Measurements from ENCODE around the gene RNF130. TPM values are rescaled to one million over a fixed set of nuclear protein-coding genes. Genes with fewer than 3 reads are reported as not detected.
"Not testable (repeated sequence)": the region's sequence is repeated elsewhere in the genome, so short reads cannot be mapped to it uniquely, and the experiment has no call there.

RNF130 gene
- total and polyA plus RNA-seq, 2 donors = 69.2 to 71.3 TPM

DNA sequence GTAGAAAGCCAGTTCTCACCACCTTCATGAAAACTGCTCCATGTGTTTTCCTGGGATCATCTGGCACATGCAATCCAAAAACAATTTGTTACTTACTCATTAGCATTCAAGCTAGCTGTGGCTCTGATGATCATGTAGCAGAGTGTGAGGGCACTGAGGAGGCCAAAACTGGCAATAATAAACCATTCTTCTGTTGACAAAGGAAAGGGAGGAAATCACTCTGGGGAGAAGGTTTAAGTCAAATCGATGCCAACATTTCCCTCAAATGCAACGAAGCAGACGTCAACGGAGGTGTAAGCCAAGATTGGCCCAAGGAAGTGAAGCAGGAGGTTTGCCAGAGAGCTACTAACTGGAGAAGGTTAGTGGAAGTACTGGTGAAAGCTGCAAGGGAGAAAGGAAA, 108.2 kb downstream of the RNF130 start:
- Histone ChIP-seq H3K4me1 (ENCODE audit: insufficient read depth) (no peaks in the 10 kb centered on the region), H3K4me3 (ENCODE audit: low read depth, low read length) (no peak overlapping the region), H3K27ac (ENCODE audit: low read depth) (no peak overlapping the region), H3K36me3 (ENCODE audit: insufficient read depth) (no peaks in the 10 kb centered on the region)
- DNase-seq (ENCODE audit: extremely low spot score) = no peak
- 80% methylated on average over 4 of the region's 4 CpGs for WGBS

DNA sequence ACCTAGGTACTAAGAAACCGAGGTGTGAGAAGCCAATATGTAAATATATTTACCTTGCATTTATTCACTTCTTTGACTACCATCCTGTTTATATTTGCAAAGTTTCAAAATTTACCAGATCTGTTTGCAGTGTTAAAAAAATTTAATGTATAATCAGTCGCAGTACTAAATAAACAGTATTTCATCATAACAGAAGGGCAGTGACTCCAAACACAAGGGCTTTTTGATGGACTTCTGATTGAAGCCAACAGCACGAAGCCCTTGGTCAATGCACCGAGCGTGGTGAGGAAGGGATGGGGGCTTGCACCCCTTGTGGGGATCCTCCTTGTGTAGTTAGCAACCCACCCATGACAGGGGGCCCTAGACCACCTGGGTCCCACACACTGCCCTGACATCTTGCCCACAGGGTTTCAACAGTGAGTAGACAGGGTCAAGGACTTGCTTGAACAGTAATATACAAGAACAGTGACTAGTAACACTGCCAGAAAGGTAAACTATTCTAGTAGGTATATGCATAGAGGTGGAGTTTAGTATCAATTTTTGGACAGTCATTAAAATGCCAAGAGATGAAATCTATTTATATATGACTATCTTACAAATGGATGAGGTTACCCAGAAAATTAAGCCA, 111.2 kb downstream of the RNF130 start:
- 96% methylated on average over 5 of the region's 5 CpGs for WGBS
- Histone ChIP-seq H3K4me1 (ENCODE audit: insufficient read depth) (no peaks in the 10 kb centered on the region), H3K36me3 (ENCODE audit: insufficient read depth) (no peaks in the 10 kb centered on the region)

DNA sequence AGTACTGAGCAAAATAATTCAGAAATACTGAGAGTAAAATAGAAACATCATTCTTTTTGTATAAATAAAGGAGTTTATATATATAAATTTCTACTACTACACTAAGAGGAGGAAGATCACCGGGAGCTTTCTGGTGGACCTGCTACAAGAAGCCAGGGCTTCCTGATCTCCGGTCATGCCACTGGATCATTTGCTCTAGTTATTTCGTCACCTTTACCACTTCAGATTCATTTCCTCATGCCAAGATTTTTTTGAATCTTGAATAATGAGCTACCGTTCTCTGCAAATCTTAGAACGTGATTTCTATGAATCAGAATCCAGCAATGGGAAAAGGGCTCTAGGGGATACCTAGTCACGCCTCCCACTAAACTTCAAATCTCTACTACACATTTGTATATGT, 111.9 kb downstream of the RNF130 start:
- no peak overlapping the region for H3K4me3 ChIP-seq (ENCODE audit: low read depth, low read length)
- H3K36me3 ChIP-seq (ENCODE audit: insufficient read depth) = no peaks in the 10 kb centered on the region
- no peaks in the 10 kb centered on the region for H3K4me1 ChIP-seq (ENCODE audit: insufficient read depth)
- no peak for DNase-seq (ENCODE audit: extremely low spot score)
- no peak overlapping the region for H3K27ac ChIP-seq (ENCODE audit: low read depth)
- WGBS = 94% methylated on average over 6 of the region's 6 CpGs

More for the DNA sequence above, 111.2 kb downstream of the RNF130 start:
- H3K27ac ChIP-seq (ENCODE audit: low read depth) = no peak overlapping the region
- no peak for DNase-seq (ENCODE audit: extremely low spot score)
- no peak overlapping the region for H3K4me3 ChIP-seq (ENCODE audit: low read depth, low read length)

DNA sequence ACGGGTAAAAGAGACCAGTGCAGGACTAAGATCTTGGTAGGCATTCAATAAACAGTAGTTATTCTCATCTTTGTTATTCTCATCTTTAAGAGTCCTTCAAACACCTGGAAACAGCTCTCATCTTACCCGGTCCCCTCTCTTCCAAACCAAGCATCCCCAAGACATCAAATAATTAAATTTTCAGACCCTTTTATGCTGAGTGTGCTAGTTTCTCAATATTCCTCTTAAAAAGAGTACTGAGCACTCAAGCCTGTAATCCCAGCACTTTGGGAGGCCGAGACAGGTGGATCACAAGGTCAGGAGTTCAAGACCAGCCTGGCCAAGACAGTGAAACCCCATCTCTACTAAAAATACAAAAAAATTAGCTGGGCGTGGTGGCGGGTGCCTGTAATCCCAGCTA, 112.4 kb downstream of the RNF130 start:
- H3K27ac ChIP-seq (ENCODE audit: low read depth); DNase-seq (ENCODE audit: extremely low spot score); H3K4me3 ChIP-seq (ENCODE audit: low read depth, low read length); H3K4me1 ChIP-seq (ENCODE audit: insufficient read depth); H3K36me3 ChIP-seq (ENCODE audit: insufficient read depth): not testable (repeated sequence)
- 96% methylated on average over 5 of the region's 5 CpGs for WGBS

DNA sequence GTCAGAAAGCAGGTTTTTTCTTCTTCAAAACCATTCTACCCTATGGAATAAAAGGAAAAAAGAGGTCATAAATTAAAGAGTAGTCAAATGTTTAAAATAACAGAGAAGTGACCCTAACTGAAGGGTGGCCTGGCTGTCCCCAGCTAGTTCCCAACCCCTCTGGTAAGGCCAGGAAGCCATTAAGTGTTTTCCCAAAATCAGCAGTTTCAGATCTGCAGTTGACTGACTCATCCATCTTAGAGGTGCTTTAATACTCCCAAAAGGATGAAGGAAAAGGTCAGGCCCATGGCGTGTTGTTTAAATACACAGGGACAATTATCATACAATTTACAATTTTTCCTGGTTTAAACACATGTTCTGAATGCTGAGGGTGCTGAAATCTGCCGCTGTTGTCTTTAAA, 115.9 kb downstream of the RNF130 start:
- Histone ChIP-seq H3K36me3 (ENCODE audit: insufficient read depth) (peaks cover 4% of the 10 kb centered on the region), H3K4me3 (ENCODE audit: low read depth, low read length) (no peak overlapping the region), H3K4me1 (ENCODE audit: insufficient read depth) (no peaks in the 10 kb centered on the region), H3K27ac (ENCODE audit: low read depth) (no peak overlapping the region)
- WGBS = 85% methylated on average over 2 of the region's 2 CpGs
- no peak for DNase-seq (ENCODE audit: extremely low spot score)

DNA sequence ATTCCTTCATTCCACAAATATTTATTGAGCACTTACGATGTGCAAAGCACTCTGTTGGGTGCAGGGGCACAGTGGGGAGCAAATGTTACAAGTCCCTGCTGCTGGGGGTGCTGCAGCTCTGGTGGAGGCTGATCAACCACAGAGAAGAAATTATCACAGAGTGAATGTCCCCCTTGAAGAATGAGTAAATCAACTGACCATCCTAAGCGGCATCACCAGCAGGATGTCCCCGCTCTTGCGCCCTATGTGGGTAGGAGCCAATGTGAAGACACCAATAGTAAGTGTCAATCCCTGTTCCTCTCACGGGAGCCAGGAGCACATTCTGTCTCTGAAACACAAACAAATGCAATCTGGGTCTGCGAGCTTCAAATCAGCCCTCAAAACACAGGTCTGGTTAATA, 116.5 kb downstream of the RNF130 start:
- H3K27ac ChIP-seq (ENCODE audit: low read depth) = no peak overlapping the region
- H3K4me3 ChIP-seq (ENCODE audit: low read depth, low read length) = no peak overlapping the region
- no peak for DNase-seq (ENCODE audit: extremely low spot score)
- WGBS = 85% methylated on average over 6 of the region's 6 CpGs
- no peaks in the 10 kb centered on the region for H3K4me1 ChIP-seq (ENCODE audit: insufficient read depth)
- peaks cover 4% of the 10 kb centered on the region for H3K36me3 ChIP-seq (ENCODE audit: insufficient read depth)

DNA sequence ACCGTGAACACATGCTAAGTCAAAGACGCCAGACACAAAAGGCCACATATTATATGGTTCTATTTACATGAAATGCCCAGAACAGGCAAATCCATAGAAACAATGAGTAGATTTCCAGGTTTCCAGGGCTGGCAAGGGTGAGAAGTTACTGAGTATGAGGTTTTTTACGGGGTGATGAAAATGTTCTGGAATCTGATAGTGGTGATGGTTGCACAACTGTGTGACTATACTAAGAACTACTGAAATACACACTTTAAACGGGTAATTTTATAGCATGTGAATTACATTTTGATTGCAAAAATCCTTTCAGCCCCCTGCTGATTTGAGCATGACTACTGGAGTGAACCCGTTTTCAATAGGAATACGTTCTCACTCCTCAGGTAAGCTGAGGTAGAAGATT, 117.1 kb downstream of the RNF130 start:
- WGBS = 81% methylated on average over 6 of the region's 6 CpGs
- H3K4me3 ChIP-seq (ENCODE audit: low read depth, low read length) = no peak overlapping the region
- no peak overlapping the region for H3K27ac ChIP-seq (ENCODE audit: low read depth)
- peaks cover 4% of the 10 kb centered on the region for H3K36me3 ChIP-seq (ENCODE audit: insufficient read depth)
- DNase-seq (ENCODE audit: extremely low spot score) = no peak
- no peaks in the 10 kb centered on the region for H3K4me1 ChIP-seq (ENCODE audit: insufficient read depth)

DNA sequence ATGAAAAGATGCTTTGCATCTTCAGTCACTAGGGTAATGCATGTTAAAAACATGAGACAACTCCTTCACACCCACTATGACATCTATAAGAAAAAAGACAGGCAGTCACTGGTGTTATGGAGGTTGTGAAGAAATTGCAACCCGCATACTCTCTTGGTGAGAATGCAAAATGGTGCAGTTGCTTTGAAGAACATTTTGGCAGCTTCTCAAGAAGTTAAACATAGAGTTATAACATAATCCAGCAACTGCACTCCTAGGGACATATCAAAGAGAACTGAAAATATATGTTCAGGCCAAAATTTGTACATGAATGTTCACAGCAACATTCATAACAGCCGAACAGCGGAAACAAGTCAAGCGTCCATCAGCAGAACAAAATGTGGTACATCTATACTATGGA, 117.6 kb downstream of the RNF130 start:
- no peak overlapping the region for H3K27ac ChIP-seq (ENCODE audit: low read depth)
- no peaks in the 10 kb centered on the region for H3K4me1 ChIP-seq (ENCODE audit: insufficient read depth)
- 89% methylated on average over 4 of the region's 4 CpGs for WGBS
- no peak overlapping the region for H3K4me3 ChIP-seq (ENCODE audit: low read depth, low read length)
- H3K36me3 ChIP-seq (ENCODE audit: insufficient read depth) = peaks cover 4% of the 10 kb centered on the region
- DNase-seq (ENCODE audit: extremely low spot score) = no peak

DNA sequence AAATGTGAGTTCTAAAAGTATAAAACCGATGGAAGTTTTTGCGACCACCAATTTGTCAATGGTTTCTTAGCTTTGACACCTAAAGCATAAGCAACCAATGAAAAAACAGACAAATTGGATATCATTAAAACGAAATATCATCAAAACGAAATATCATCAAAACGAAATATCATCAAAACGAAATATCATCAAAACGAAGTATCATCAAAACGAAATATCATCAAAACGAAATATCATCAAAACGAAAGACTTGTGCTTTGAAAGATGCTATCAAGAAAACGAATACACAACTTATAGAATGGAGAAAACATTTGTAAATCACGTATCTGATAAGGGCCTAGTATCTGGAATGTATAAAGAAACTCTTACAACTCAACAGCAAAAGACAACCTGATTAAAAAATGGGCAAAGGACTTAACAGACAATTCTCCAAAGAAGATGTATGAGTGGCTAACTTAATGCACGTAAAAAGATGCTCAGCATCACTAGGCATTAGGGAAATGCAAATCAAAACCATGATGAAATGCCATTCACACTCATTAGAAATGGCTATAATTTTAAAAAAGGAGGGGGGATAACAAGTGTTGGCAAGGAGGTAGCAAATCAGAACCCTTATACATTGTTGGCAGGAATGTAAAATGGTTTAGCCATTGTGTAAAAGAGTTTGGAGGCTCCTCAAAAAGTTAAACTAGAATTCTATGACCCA, 134.4 kb downstream of the RNF130 start:
- Histone ChIP-seq H3K4me1 (ENCODE audit: insufficient read depth) (no peaks in the 10 kb centered on the region), H3K4me3 (ENCODE audit: low read depth, low read length) (no peak overlapping the region), H3K36me3 (ENCODE audit: insufficient read depth) (no peaks in the 10 kb centered on the region), H3K27ac (ENCODE audit: low read depth) (no peak overlapping the region)
- WGBS = 94% methylated on average over 13 of the region's 13 CpGs
- no peak for DNase-seq (ENCODE audit: extremely low spot score)

DNA sequence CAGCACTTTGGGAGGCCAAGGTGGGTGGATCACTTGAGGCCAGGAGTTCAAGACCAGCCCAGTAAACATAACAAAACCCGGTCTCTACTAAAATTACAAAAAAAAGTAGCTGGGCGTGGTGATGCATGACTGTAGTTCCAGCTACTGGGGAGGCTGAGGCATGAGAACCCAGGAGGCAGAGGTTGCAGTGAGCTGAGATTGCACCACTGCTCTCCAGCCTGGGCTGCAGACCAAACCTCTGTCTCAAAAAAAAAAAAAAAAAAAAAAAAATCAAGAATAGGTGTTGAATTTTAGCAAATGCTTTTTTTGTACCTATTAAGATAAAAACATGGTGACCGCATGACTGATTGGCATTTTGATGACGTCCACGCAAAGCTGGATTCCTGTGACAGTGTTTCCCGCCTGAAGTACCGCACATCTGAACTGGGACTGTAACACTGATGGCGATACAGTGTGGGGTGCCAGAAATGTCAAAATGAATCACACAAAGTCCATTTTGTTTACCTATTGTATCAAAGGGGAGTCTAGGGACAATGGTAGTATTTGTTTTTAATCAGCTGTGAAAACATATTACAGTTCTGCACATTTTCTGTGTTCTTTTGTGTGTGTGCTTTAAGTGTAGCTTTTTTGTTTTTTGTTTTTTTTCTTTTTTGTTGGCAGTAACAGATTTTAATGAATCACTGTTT, 140.6 kb downstream of the RNF130 start:
- 89% methylated on average over 8 of the region's 8 CpGs for WGBS
- Histone ChIP-seq H3K36me3 (ENCODE audit: insufficient read depth) (no peaks in the 10 kb centered on the region), H3K4me1 (ENCODE audit: insufficient read depth) (no peaks in the 10 kb centered on the region), H3K4me3 (ENCODE audit: low read depth, low read length) (no peak overlapping the region), H3K27ac (ENCODE audit: low read depth) (no peak overlapping the region)
- DNase-seq (ENCODE audit: extremely low spot score) = no peak

DNA sequence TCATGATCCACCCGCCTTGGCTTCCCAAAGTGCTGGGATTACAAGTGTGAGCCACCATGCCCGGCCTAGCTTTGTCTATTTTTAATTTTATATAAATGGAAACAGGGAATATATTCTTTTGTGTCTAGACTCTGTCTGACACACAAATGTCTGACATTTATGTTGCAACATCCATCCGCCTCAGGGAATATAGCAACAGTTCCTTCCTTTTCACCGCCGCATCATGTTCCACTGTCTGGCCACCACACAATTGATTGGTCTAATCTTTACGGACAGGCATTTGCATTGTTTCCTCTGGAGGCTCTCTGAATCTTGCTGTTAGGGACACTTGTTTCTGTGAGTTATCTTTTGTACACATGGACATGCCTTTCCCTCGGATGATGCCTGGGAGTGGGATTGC, 143.7 kb downstream of the RNF130 start:
- Histone ChIP-seq H3K36me3 (ENCODE audit: insufficient read depth) (no peaks in the 10 kb centered on the region), H3K4me3 (ENCODE audit: low read depth, low read length) (no peak overlapping the region), H3K27ac (ENCODE audit: low read depth) (no peak overlapping the region), H3K4me1 (ENCODE audit: insufficient read depth) (no peaks in the 10 kb centered on the region)
- no peak for DNase-seq (ENCODE audit: extremely low spot score)
- WGBS = 89% methylated on average over 7 of the region's 7 CpGs

DNA sequence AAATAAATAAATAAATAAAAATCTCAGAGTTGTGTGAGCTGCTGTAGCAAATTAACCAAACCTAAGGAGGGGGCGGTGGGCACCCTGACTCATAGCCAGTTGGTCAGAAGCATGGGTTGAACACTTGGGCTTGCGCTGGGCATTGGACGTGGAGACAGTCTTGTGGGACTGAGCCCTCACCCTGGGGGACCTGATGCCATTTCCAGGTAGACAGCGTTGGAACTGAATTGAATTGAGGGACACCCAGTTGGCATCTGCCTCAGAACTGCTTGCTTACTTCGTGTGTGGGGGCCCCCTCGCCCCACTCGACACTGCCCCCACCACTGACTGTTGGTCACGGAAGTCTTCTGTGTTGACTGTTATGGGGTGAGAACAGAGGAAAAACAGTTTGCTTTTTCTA, 144.9 kb downstream of the RNF130 start:
- H3K36me3 ChIP-seq (ENCODE audit: insufficient read depth) = no peaks in the 10 kb centered on the region
- no peak overlapping the region for H3K27ac ChIP-seq (ENCODE audit: low read depth)
- no peak for DNase-seq (ENCODE audit: extremely low spot score)
- H3K4me1 ChIP-seq (ENCODE audit: insufficient read depth) = no peaks in the 10 kb centered on the region
- H3K4me3 ChIP-seq (ENCODE audit: low read depth, low read length) = no peak overlapping the region
- 73% methylated on average over 8 of the region's 8 CpGs for WGBS

DNA sequence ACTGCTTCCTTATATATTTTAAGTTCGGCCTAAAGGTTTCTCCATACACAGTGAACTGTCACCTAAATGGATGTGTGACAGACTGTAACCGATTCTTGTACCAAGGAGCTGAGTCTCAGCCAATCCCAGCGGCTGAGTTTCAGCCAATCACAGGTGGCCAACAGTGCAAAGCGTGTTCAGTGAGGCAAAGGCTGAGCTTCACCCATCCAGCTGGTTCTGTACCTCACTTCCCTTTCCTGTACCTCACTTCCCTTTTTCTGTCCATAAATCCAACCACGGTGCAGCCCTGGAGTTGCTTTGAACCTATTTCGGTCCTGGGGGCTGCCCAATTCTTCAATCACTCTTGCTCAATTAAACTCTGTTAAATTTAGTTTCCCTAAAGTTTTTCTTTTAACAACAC, 148.1 kb downstream of the RNF130 start:
- H3K4me1 ChIP-seq (ENCODE audit: insufficient read depth) = no peaks in the 10 kb centered on the region
- H3K27ac ChIP-seq (ENCODE audit: low read depth) = no peak overlapping the region
- DNase-seq (ENCODE audit: extremely low spot score) = no peak
- 85% methylated on average over 6 of the region's 6 CpGs for WGBS
- H3K4me3 ChIP-seq (ENCODE audit: low read depth, low read length) = no peak overlapping the region
- H3K36me3 ChIP-seq (ENCODE audit: insufficient read depth) = no peaks in the 10 kb centered on the region

DNA sequence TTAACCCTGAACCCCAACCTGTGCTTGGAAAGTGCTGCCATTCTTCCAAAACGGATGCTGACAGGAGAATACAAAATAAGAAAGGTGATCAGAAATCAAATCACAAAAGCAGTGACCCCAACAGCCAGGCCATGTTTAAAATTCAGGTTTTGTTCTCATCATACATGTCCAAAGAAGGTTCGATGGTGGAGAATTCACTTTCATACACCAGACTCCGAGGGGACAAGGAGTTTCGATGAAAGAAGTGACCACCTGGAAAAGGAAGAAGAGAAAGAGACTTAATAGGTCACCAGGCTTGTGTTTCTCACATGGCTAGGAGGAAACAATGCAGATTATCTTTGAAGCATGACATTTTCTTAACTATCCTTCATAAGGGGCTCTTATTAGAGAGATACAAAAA, 151.4 kb downstream of the RNF130 start:
- Histone ChIP-seq H3K27ac (ENCODE audit: low read depth) (no peak overlapping the region), H3K36me3 (ENCODE audit: insufficient read depth) (no peaks in the 10 kb centered on the region), H3K4me1 (ENCODE audit: insufficient read depth) (no peaks in the 10 kb centered on the region), H3K4me3 (ENCODE audit: low read depth, low read length) (no peak overlapping the region)
- no peak for DNase-seq (ENCODE audit: extremely low spot score)
- WGBS = 88% methylated on average over 4 of the region's 4 CpGs
